IMR-90 (cell line): ENCODE measurements around the gene SHLD1.

Experiments used
- CTCF ChIP-seq: conservative IDR thresholded peaks from 2 replicates; pipeline ENCODE4 v1.5.1; 2012; ENCODE audit warnings: mild to moderate bottlenecking, low read depth, low read length, improper control_type of control experiment
- MAZ ChIP-seq: IDR thresholded peaks from 2 replicates; pipeline ENCODE4 v1.6.1; 2012; ENCODE audit warnings: low read depth, mild to moderate bottlenecking, low read length, improper control_type of control experiment, moderate library complexity, borderline replicate concordance
- POLR2A ChIP-seq: IDR thresholded peaks from 2 replicates; pipeline ENCODE4 v1.6.1; 2012; ENCODE audit warnings: mild to moderate bottlenecking, low read depth, low read length
- RAD21 ChIP-seq: IDR thresholded peaks from 2 replicates; pipeline ENCODE4 v1.6.1; 2012; ENCODE audit warnings: low read length, improper control_type of control experiment

- TF ChIP-seq POLR2A (no peak), CTCF (no peak), MAZ (no peak), RAD21 (no peak)
Observed at GRCh38 chr20:5806457-5807263, 56.5 kb downstream of the SHLD1 start.
